HEK293 (cell line): ENCODE data around the gene INF2.

Source experiments
- CTCF ChIA-PET: fragments of 350-600 bp; formaldehyde crosslinking; extraction: SDS; loops from one replicate; lab custom pipeline; 2021; ENCODE audit warnings: antibody characterized with exemption; lab: Yijun Ruan, JAX
- POLR2A ChIA-PET: fragments of 300-600 bp; formaldehyde crosslinking; extraction: SDS; loops from one replicate; lab custom pipeline; 2020; ENCODE audit warnings: antibody characterized with exemption, inconsistent platforms; lab: Yijun Ruan, JAX
- H3K27ac ChIP-seq: fragments of 200-500 bp; sonication (Bioruptor generic); 2 replicates; pipeline ENCODE4 v1.5.1; 2014; ENCODE audit warnings: low read depth, low read length, control low read depth, inconsistent platforms; ENCODE audit errors: extremely low read depth
- H3K36me3 ChIP-seq, 2 experiments: fragments of 200-500 bp in 1 of 2; sonication (Bioruptor generic) in 1 of 2; 1 replicate in 1 of 2; 2 replicates in 1 of 2; pipeline ENCODE4 v1.5.1; 2014 to 2017; ENCODE audit warnings: inconsistent platforms in 2 of 2, low read length in 2 of 2; ENCODE audit not compliant: control insufficient read depth in 2 of 2, insufficient read depth in 1 of 2
- H3K4me1 ChIP-seq: fragments of 200-500 bp; sonication (Bioruptor generic); 2 replicates; pipeline ENCODE4 v1.5.1; 2014; ENCODE audit warnings: mild to moderate bottlenecking, low read length, inconsistent platforms; ENCODE audit not compliant: control insufficient read depth, insufficient read depth
- H3K4me3 ChIP-seq: 2 replicates; pipeline ENCODE4 v1.5.1; 2011; ENCODE audit warnings: low read depth, mild to moderate bottlenecking, control low read depth, low read length, moderate library complexity
- H3K9me3 ChIP-seq: fragments of 200-500 bp; sonication (Bioruptor generic); 2 replicates; pipeline ENCODE4 v1.5.1; 2014; ENCODE audit warnings: low read depth, low read length, inconsistent platforms; ENCODE audit not compliant: control insufficient read depth, insufficient read depth
- BCL11A ChIP-seq: fragments of 450-650 bp; formaldehyde crosslinking; IDR thresholded peaks from 2 replicates; pipeline ENCODE4 v1.5.1; 2016; ENCODE audit warnings: low read depth, missing biosample characterization, missing genetic modification characterization
- BCL6B ChIP-seq: fragments of 450-650 bp; formaldehyde crosslinking; IDR thresholded peaks from 2 replicates; pipeline ENCODE4 v1.5.1; 2017; ENCODE audit warnings: missing biosample characterization, missing genetic modification characterization
- HIC1 ChIP-seq: fragments of 450-650 bp; formaldehyde crosslinking; IDR thresholded peaks from 2 replicates; pipeline ENCODE4 v1.5.1; 2016; ENCODE audit warnings: missing biosample characterization, missing genetic modification characterization
- HOXC10 ChIP-seq: sonication (generic); formaldehyde crosslinking; IDR thresholded peaks from 2 replicates; pipeline ENCODE4 v1.8.1; 2023; ENCODE audit warnings: mild to moderate bottlenecking, missing genetic modification reagents
- IKZF3 ChIP-seq: fragments of 450-650 bp; IDR thresholded peaks from 2 replicates; pipeline ENCODE4 v1.5.0; 2018; ENCODE audit warnings: missing biosample characterization, mild to moderate bottlenecking, missing genetic modification characterization, moderate library complexity
- TSHZ1 ChIP-seq: fragments of 450-650 bp; formaldehyde crosslinking; IDR thresholded peaks from 2 replicates; pipeline ENCODE4 v1.5.1; 2016; ENCODE audit warnings: missing biosample characterization, missing genetic modification characterization, borderline replicate concordance
- ZEB2 ChIP-seq: fragments of 450-650 bp; formaldehyde crosslinking; IDR thresholded peaks from 2 replicates; pipeline ENCODE4 v1.5.1; 2016; ENCODE audit warnings: missing biosample characterization, missing genetic modification characterization
- ZIC2 ChIP-seq: fragments of 450-650 bp; formaldehyde crosslinking; IDR thresholded peaks from 2 replicates; pipeline ENCODE4 v1.5.1; 2016; ENCODE audit warnings: missing biosample characterization, missing genetic modification characterization
- ZNF202 ChIP-seq: fragments of 450-650 bp; formaldehyde crosslinking; IDR thresholded peaks from 2 replicates; pipeline ENCODE4 v1.5.1; 2016; ENCODE audit warnings: missing biosample characterization, missing genetic modification characterization, borderline replicate concordance
- ZNF23 ChIP-seq: fragments of 450-650 bp; formaldehyde crosslinking; IDR thresholded peaks from 2 replicates; pipeline ENCODE4 v1.5.1; 2016; ENCODE audit warnings: missing biosample characterization, missing genetic modification characterization, borderline replicate concordance
- ZNF26 ChIP-seq: fragments of 450-650 bp; formaldehyde crosslinking; IDR thresholded peaks from 2 replicates; pipeline ENCODE4 v1.5.1; 2016; ENCODE audit warnings: missing biosample characterization, missing genetic modification characterization
- ZNF280D ChIP-seq: fragments of 450-650 bp; formaldehyde crosslinking; IDR thresholded peaks from 2 replicates; pipeline ENCODE4 v1.5.1; 2016; ENCODE audit warnings: missing biosample characterization, missing genetic modification characterization
- ZNF302 ChIP-seq: fragments of 450-650 bp; formaldehyde crosslinking; IDR thresholded peaks from 2 replicates; pipeline ENCODE4 v1.5.1; 2016; ENCODE audit warnings: missing biosample characterization, missing genetic modification characterization, low read depth
- ZNF366 ChIP-seq: fragments of 450-650 bp; formaldehyde crosslinking; conservative IDR thresholded peaks from 2 replicates; pipeline ENCODE4 v1.5.1; 2016; ENCODE audit warnings: missing biosample characterization, missing genetic modification characterization
- ZNF513 ChIP-seq: fragments of 450-650 bp; IDR thresholded peaks from 2 replicates; pipeline ENCODE4 v1.5.1; 2018; ENCODE audit warnings: missing biosample characterization, missing genetic modification characterization
- ZNF529 ChIP-seq: fragments of 450-650 bp; formaldehyde crosslinking; IDR thresholded peaks from 2 replicates; pipeline ENCODE4 v1.5.1; 2017; ENCODE audit warnings: missing genetic modification characterization, missing biosample characterization; ENCODE audit not compliant: insufficient replicate concordance
- ZNF555 ChIP-seq: fragments of 450-650 bp; formaldehyde crosslinking; conservative IDR thresholded peaks from 2 replicates; pipeline ENCODE4 v1.5.1; 2017; ENCODE audit warnings: missing biosample characterization, mild to moderate bottlenecking, missing genetic modification characterization, inconsistent platforms
- ZNF600 ChIP-seq: fragments of 450-650 bp; formaldehyde crosslinking; IDR thresholded peaks from 2 replicates; pipeline ENCODE4 v1.5.1; 2016; ENCODE audit warnings: missing biosample characterization, missing genetic modification characterization
- ZNF610 ChIP-seq: fragments of 450-650 bp; formaldehyde crosslinking; IDR thresholded peaks from 2 replicates; pipeline ENCODE4 v1.5.1; 2016; ENCODE audit warnings: missing biosample characterization, missing genetic modification characterization, borderline replicate concordance
- ZNF776 ChIP-seq: fragments of 450-650 bp; formaldehyde crosslinking; IDR thresholded peaks from 2 replicates; pipeline ENCODE4 v1.5.0; 2017; ENCODE audit warnings: missing biosample characterization, missing genetic modification characterization, borderline replicate concordance

INF2 gene

GRCh38 chr14:104696671-104697316 lies 7.4 kb downstream of the INF2 start:
- CTCF ChIA-PET, result no interaction called here
- Histone ChIP-seq H3K4me1 (no peaks in the 10 kb centered on the region), H3K27ac (0 out of 2 replicates have a peak overlapping the region, but pooled peaks have one; percentile 9), H3K9me3 (no peaks in the 10 kb centered on the region)
- TF ChIP-seq ZNF366 (tag by site-specific recombination), result no peak
- peak; percentile 91 for TF ChIP-seq ZIC2 (tag by site-specific recombination)
- TF ChIP-seq ZNF600 (tag by site-specific recombination), result 0 out of 2 replicates have a peak, but pooled peaks have one; percentile 8
- no peak for TF ChIP-seq ZNF555
- TF ChIP-seq HIC1, result 0 out of 2 replicates have a peak, but pooled peaks have one; percentile 26
- TF ChIP-seq ZNF202 (tag by site-specific recombination), result no peak
- TF ChIP-seq, all 188 proteins: peak for 3
- POLR2A ChIA-PET, result no interaction called here
- peaks cover 0 to 43% of the 10 kb centered on the region in 2 experiments; a peak in 1 of 3 replicates for H3K36me3 ChIP-seq
- H3K4me3 ChIP-seq, result no peak overlapping the region

- ChIA-PET CTCF (no interaction called here), POLR2A (no interaction called here)
- Histone ChIP-seq H3K4me1 (no peaks in the 10 kb centered on the region), H3K27ac (0 out of 2 replicates have a peak overlapping the region, but pooled peaks have one; percentile 9), H3K9me3 (no peaks in the 10 kb centered on the region), H3K4me3 (no peak overlapping the region), H3K36me3 (peaks cover 0 to 43% of the 10 kb centered on the region in 2 experiments; a peak in 1 of 3 replicates)
- TF ChIP-seq BCL6B, result no peak
- no peak for TF ChIP-seq ZNF280D
- TF ChIP-seq ZNF23, result no peak
- no peak for TF ChIP-seq ZEB2
- TF ChIP-seq ZNF26 (tag by site-specific recombination), result no peak
- TF ChIP-seq TSHZ1, result no peak
- TF ChIP-seq BCL11A (tag by site-specific recombination), result no peak
- TF ChIP-seq IKZF3 (tag by site-specific recombination), result no peak
- no peak for TF ChIP-seq ZNF302
- no peak for TF ChIP-seq ZNF610 (tag by site-specific recombination)
- no peak for TF ChIP-seq ZNF776 (tag by site-specific recombination)
- TF ChIP-seq ZNF529 (tag by site-specific recombination), result no peak
- TF ChIP-seq ZNF600 (tag by site-specific recombination), result no peak
- no peak for TF ChIP-seq ZNF513 (tag by site-specific recombination)
- TF ChIP-seq HOXC10 (CRISPR knock-in tag), result no peak
Measured at GRCh38 chr14:104697317-104697703, 7.9 kb downstream of the INF2 start.
